Stomach smooth muscle (tissue), 2 donors: ENCODE measurements around the gene STPG3.
"Not testable (repeated sequence)": the region's sequence is repeated elsewhere in the genome, so short reads cannot be mapped to it uniquely, and the experiment has no call there.

Experiments used
- H3K27ac ChIP-seq: one replicate; pipeline ENCODE4 v1.7.0; 2013; ENCODE audit warnings: mild to moderate bottlenecking, low read length, inconsistent platforms
- H3K27me3 ChIP-seq, 2 donors: one replicate each; pipeline ENCODE4 v1.7.0; 2013; ENCODE audit warnings: low read length in 2 of 2; ENCODE audit not compliant: insufficient read depth in 2 of 2, control insufficient read depth in 1 of 2
- H3K36me3 ChIP-seq, 2 donors: one replicate each; pipeline ENCODE4 v1.7.0; 2013; ENCODE audit warnings: low read length in 2 of 2; ENCODE audit not compliant: control insufficient read depth in 2 of 2, insufficient read depth in 2 of 2
- H3K4me1 ChIP-seq: one replicate; pipeline ENCODE4 v1.7.0; 2013; ENCODE audit warnings: low read length; ENCODE audit not compliant: control insufficient read depth, insufficient read depth
- H3K4me3 ChIP-seq, 2 donors: one replicate each; pipeline ENCODE4 v1.7.0; 2013; ENCODE audit warnings: low read length in 2 of 2
- H3K9ac ChIP-seq, 2 donors: one replicate each; pipeline ENCODE4 v1.7.0; 2013; ENCODE audit warnings: low read length in 2 of 2, mild to moderate bottlenecking in 1 of 2
- H3K9me3 ChIP-seq, 2 donors: one replicate each; pipeline ENCODE4 v1.7.0; 2013; ENCODE audit warnings: low read length in 2 of 2; ENCODE audit not compliant: control insufficient read depth in 2 of 2
- donor health status: healthy.
- donor health status: Pancreatic carcinoma.

STPG3 gene

DNA sequence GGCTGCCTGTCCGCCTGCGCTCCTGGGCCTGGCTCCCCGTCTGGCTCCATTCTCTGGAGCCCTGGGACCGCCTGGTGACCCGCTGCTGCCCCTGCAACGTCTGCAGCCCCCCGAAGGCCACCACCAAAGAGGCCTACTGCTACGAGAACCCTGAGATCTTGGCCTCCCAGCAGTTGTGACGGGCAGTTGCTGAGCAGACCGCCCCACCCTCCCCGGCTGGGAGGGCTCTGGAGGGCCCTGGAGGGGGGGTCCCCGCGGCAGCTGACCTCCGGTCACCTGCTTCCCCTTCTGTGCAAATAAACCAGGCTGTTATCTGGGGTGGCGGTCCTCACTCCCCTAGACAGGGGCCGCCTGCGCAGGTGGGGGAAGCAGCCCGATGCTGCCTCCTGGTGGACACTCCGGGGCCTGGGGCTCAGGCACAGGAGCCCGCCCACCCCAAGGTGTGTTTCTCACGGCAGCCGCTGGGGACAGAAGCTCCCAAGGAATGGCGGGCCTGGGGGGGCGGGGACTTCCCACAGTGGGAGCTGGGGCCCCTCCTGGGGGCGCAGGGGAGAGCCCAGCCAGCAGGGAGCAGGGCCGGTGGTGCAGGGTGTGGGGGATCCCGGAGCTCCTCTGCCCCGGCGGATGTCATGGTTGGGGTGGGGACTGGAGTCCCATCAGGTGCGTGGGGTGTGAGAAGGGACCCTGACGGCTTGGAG is 14.7 kb upstream of the STPG3 start:
- Histone ChIP-seq H3K27me3 (peaks cover 22 to 23% of the 10 kb centered on the region in 2 donors), H3K36me3 (no peaks in the 10 kb centered on the region), H3K9ac (peak overlapping the region; percentile 21 to 22), H3K4me1 (peaks cover 33% of the 10 kb centered on the region), H3K4me3 (peak overlapping the region; percentile 51 to 60), H3K9me3 (no peaks in the 10 kb centered on the region), H3K27ac (no peak overlapping the region)

GRCh38 chr9:137236936-137237421 is 14.1 kb upstream of the STPG3 start:
- Histone ChIP-seq H3K4me1 (peaks cover 37% of the 10 kb centered on the region), H3K9ac (no peak overlapping the region), H3K27me3 (peaks cover 17% of the 10 kb centered on the region in 2 donors), H3K27ac (no peak overlapping the region), H3K4me3 (peak overlapping the region in 1 of 2 donors; percentile 35), H3K9me3 (no peaks in the 10 kb centered on the region), H3K36me3 (peaks cover 0 to under 1% of the 10 kb centered on the region in 2 donors)

DNA sequence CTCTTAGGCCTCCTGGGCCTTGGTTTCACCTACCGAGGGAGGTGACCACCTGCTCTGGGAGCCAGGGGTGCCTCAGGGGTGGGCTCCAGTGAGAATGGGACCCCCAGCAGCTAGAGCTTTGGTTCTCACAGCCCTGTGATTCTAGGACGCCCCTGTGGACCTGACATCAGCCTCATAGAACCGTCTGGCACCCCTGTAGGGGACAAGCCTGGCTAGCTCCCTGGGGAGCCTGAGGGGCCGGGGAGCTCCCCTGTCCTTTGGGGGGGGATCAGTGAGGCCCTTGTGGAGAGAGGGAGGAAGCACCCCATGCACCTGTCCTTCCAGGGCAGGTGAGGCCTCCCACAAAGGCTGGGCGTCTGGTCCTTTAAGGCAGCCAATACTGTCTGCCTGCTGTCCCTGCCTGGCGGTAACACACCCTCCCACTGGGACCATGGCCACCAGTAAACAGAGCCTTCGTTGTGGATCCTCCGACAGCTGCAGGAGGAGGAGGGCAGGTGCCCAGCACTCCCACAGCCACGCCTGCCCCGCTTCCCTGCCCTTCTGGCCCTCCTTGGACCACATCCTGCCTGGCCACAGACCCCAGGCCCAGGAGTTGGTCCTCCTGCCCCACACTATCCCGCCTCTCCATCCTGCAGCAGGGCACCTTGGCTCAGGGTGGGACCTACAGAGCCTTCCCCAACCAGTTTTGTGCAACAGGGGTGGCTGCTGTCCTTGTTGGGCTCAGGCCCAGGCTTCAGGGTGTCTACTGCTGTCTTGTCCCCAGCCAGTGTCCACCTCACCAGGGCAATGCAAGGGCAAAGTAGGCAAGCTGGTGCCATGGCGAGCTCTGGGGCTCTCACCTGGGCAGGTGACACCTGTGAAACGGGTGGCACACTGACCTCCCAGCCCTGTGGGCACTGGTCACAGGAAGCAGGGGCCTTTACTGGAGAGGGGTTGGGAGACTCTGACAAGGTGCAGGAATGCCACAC is 13.0 kb upstream of the STPG3 start:
- H3K9me3 ChIP-seq, result no peaks in the 10 kb centered on the region
- peaks cover 47% of the 10 kb centered on the region for H3K4me1 ChIP-seq
- H3K9ac ChIP-seq, result no peak overlapping the region
- no peak overlapping the region for H3K4me3 ChIP-seq
- peaks cover 6 to 10% of the 10 kb centered on the region in 2 donors for H3K36me3 ChIP-seq
- H3K27ac ChIP-seq, result no peak overlapping the region
- H3K27me3 ChIP-seq, result peaks cover 9 to 15% of the 10 kb centered on the region in 2 donors

- not testable (repeated sequence) for H3K27me3 ChIP-seq, H3K9me3 ChIP-seq
- Histone ChIP-seq H3K9ac (peak overlapping the region; percentile 29 to 66), H3K36me3 (peaks cover 10 to 16% of the 10 kb centered on the region in 2 donors), H3K4me3 (peak overlapping the region; percentile 69 to 84), H3K4me1 (peaks cover 57% of the 10 kb centered on the region), H3K27ac (peak overlapping the region; percentile 88)
Observed at GRCh38 chr9:137239541-137240200, 11.4 kb upstream of the STPG3 start.

DNA sequence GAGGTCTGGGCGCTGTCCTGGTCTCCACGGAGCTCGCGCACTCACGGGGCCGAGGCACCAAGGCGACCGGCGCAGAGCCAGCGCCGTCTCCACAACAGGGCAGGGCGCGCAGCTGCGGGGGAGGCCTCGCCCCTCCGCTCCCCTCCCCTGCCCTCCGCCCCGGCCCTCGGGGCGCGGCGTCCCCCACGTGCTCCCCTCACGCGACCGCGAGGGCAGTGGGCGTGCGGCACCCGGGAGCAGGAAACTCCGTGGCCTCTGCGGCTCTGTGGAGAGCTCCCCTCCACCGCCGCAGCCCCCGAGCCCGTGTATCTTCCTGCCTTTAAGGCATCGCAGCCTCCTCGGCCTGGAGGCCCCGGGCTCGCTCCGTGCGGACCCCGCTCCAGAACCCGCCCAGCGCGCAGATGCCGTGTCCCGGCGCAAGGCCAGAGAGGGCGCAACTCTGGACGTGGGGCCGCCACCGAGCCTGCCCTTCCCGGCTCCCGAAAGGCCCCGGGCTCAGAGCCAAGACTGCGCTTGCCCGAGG is 10.7 kb upstream of the STPG3 start:
- Histone ChIP-seq H3K9me3 (no peaks in the 10 kb centered on the region), H3K4me3 (peak overlapping the region; percentile 69 to 84), H3K27me3 (peaks cover 0 to 2% of the 10 kb centered on the region in 2 donors), H3K9ac (peak overlapping the region; percentile 66 to 71), H3K36me3 (peaks cover 10 to 16% of the 10 kb centered on the region in 2 donors), H3K4me1 (peaks cover 57% of the 10 kb centered on the region), H3K27ac (peak overlapping the region; percentile 88)

GRCh38 chr9:137240841-137241489 is 10.1 kb upstream of the STPG3 start, which contains the start of gene TUBB4B:
TSS of gene TUBB4B (plus strand) at chr9:137241287. CDS start at chr9:137241361, 74 bp downstream.
- H3K4me3 ChIP-seq, result peak within 1 kb of the TSS; percentile 79 to 84
- H3K4me1 ChIP-seq, result peaks cover 53% of the 10 kb centered on the region
- no peaks in the 10 kb centered on the region for H3K27me3 ChIP-seq
- peaks cover 10 to 16% of the 10 kb centered on the region in 2 donors for H3K36me3 ChIP-seq
- no peaks in the 10 kb centered on the region for H3K9me3 ChIP-seq
- peak within 1 kb of the TSS; percentile 88 for H3K27ac ChIP-seq
- H3K9ac ChIP-seq, result peak within 1 kb of the TSS; percentile 71 to 75

- no peaks in the 10 kb centered on the region for H3K9me3 ChIP-seq
- peaks cover 46% of the 10 kb centered on the region for H3K4me1 ChIP-seq
- peak overlapping the region; percentile 79 to 84 for H3K4me3 ChIP-seq
- H3K9ac ChIP-seq, result peak overlapping the region; percentile 68 to 75
- H3K36me3 ChIP-seq, result peaks cover 10 to 16% of the 10 kb centered on the region in 2 donors
- H3K27ac ChIP-seq, result peak overlapping the region; percentile 75
- no peaks in the 10 kb centered on the region for H3K27me3 ChIP-seq
Observed at GRCh38 chr9:137241490-137242268, 9.4 kb upstream of the STPG3 start.

- Histone ChIP-seq H3K9ac (peak overlapping the region; percentile 68 to 75), H3K4me1 (peaks cover 38% of the 10 kb centered on the region), H3K36me3 (peaks cover 10 to 16% of the 10 kb centered on the region in 2 donors), H3K27ac (peak overlapping the region; percentile 75), H3K4me3 (peak overlapping the region; percentile 79 to 84), H3K9me3 (no peaks in the 10 kb centered on the region), H3K27me3 (no peaks in the 10 kb centered on the region)
Observed at GRCh38 chr9:137242269-137243203, 8.6 kb upstream of the STPG3 start.

GRCh38 chr9:137243266-137243625 is 7.8 kb upstream of the STPG3 start:
- not testable (repeated sequence) for H3K4me3 ChIP-seq, H3K9me3 ChIP-seq, H3K27ac ChIP-seq, H3K9ac ChIP-seq, H3K27me3 ChIP-seq
- Histone ChIP-seq H3K36me3 (peaks cover 10 to 16% of the 10 kb centered on the region in 2 donors), H3K4me1 (peaks cover 37% of the 10 kb centered on the region)
